HepG2 (cell line): ENCODE data around the gene EPN3. TPM values are rescaled to one million over a fixed set of nuclear protein-coding genes. Genes with fewer than 3 reads are reported as not detected.

ENCODE experiments used
- CREM ChIP-seq, 2 experiments: sonication (generic) in 1 of 2; formaldehyde crosslinking in 1 of 2; IDR thresholded peaks; 2 replicates each; pipeline versions ENCODE4 v1.4.0 to v1.6.1; 2016 to 2020; ENCODE audit warnings: antibody characterized with exemption in 1 of 2, mild to moderate bottlenecking in 1 of 2, missing genetic modification reagents in 1 of 2
- KDM6A ChIP-seq: IDR thresholded peaks from 2 replicates; pipeline ENCODE4 v1.6.1; 2016; ENCODE audit warnings: low read depth
- KLF6 ChIP-seq: IDR thresholded peaks from 2 replicates; pipeline ENCODE4 v1.8.0; 2016; ENCODE audit warnings: missing biosample characterization, missing genetic modification reagents
- RBAK ChIP-seq: sonication (generic); formaldehyde crosslinking; IDR thresholded peaks from 2 replicates; pipeline ENCODE4 v1.5.1; 2020; ENCODE audit warnings: mild to moderate bottlenecking, missing genetic modification reagents
- SALL2 ChIP-seq: sonication (generic); formaldehyde crosslinking; IDR thresholded peaks from 2 replicates; pipeline ENCODE4 v1.8.1; 2023; ENCODE audit warnings: mild to moderate bottlenecking, missing genetic modification reagents, inconsistent platforms
- SOX6 ChIP-seq, 2 experiments: fragments of 450-650 bp in 1 of 2; sonication (generic) in 1 of 2; formaldehyde crosslinking in 1 of 2; IDR thresholded peaks; 2 replicates each; pipeline versions ENCODE4 v1.4.0 to v1.6.1; 2017 to 2020; ENCODE audit warnings: antibody characterized with exemption in 1 of 2, mild to moderate bottlenecking in 1 of 2, missing genetic modification reagents in 1 of 2
- SP4 ChIP-seq: sonication (generic); formaldehyde crosslinking; IDR thresholded peaks from 2 replicates; pipeline ENCODE4 v1.8.1; 2023; ENCODE audit warnings: mild to moderate bottlenecking, missing genetic modification reagents
- ZBTB20 ChIP-seq: sonication (generic); formaldehyde crosslinking; IDR thresholded peaks from 2 replicates; pipeline ENCODE4 v1.8.1; 2023; ENCODE audit warnings: missing genetic modification reagents, low read depth, mild to moderate bottlenecking, borderline replicate concordance
- ZMYM3 ChIP-seq: sonication (generic); formaldehyde crosslinking; IDR thresholded peaks from 2 replicates; pipeline ENCODE4 v1.5.1; 2020; ENCODE audit warnings: mild to moderate bottlenecking, missing genetic modification reagents
- ZNF234 ChIP-seq: sonication (generic); formaldehyde crosslinking; conservative IDR thresholded peaks from 2 replicates; pipeline ENCODE4 v1.5.1; 2020; ENCODE audit warnings: mild to moderate bottlenecking, missing genetic modification reagents
- ZNF235 ChIP-seq: sonication (generic); formaldehyde crosslinking; IDR thresholded peaks from 2 replicates; pipeline ENCODE4 v1.8.1; 2023; ENCODE audit warnings: mild to moderate bottlenecking, missing genetic modification reagents, borderline replicate concordance
- ZNF3 ChIP-seq: IDR thresholded peaks from 2 replicates; pipeline ENCODE4 v1.7.0; 2017; ENCODE audit warnings: inconsistent platforms
- ZNF747 ChIP-seq: sonication (generic); formaldehyde crosslinking; IDR thresholded peaks from 2 replicates; pipeline ENCODE4 v1.8.1; 2023; ENCODE audit warnings: missing genetic modification reagents, mild to moderate bottlenecking, borderline replicate concordance
- ZNF766 ChIP-seq: sonication (generic); formaldehyde crosslinking; IDR thresholded peaks from 2 replicates; pipeline ENCODE4 v1.5.0; 2020; ENCODE audit warnings: missing genetic modification reagents, borderline replicate concordance
- ZNF777 ChIP-seq: sonication (generic); formaldehyde crosslinking; IDR thresholded peaks from 2 replicates; pipeline ENCODE4 v1.4.0; 2020; ENCODE audit warnings: missing genetic modification reagents
- ZNF780A ChIP-seq: sonication (generic); formaldehyde crosslinking; IDR thresholded peaks from 2 replicates; pipeline ENCODE4 v1.8.0; 2022; ENCODE audit warnings: mild to moderate bottlenecking, missing genetic modification reagents, moderate library complexity
- polyA plus RNA-seq, 8 experiments: library from polyadenylated mRNA; depleted of rRNA in 3 of 8; stranded (reverse) in 7 of 8; unstranded in 1 of 8; fragments of >200 nt; fragmentation: Illumina TruSeq in 4 of 8; extraction: Trizol in 4 of 8; gene quantifications; 2 replicates each; pipeline versions ENCODE4 v1.2.1 to v1.2.3, GENCODE V29; 2011 to 2016; ENCODE audit warnings: low read depth in 4 of 8, missing spikeins in 1 of 8, mixed read lengths in 1 of 8; ENCODE audit not compliant: insufficient read depth in 1 of 8
- total RNA-seq, 5 experiments: library from RNA; depleted of rRNA; stranded (reverse); fragments of >200 nt; fragmentation: Illumina TruSeq; extraction: Trizol; gene quantifications; 2 replicates each; pipeline ENCODE4 v1.2.3, GENCODE V29; 2016; ENCODE audit warnings: low read depth in 1 of 5
- TF ChIP-seq, protein P1 (sequence below): sonication (generic); formaldehyde crosslinking; IDR thresholded peaks from 2 replicates; pipeline ENCODE4 v1.8.0; 2022; ENCODE audit warnings: missing genetic modification reagents, mild to moderate bottlenecking, inconsistent platforms, borderline replicate concordance
- TF ChIP-seq, protein P2 (sequence below): sonication (generic); formaldehyde crosslinking; IDR thresholded peaks from 2 replicates; pipeline ENCODE4 v1.4.0; 2020; ENCODE audit warnings: missing genetic modification reagents, borderline replicate concordance
- TF ChIP-seq, protein P3 (sequence below): sonication (generic); formaldehyde crosslinking; IDR thresholded peaks from 2 replicates; pipeline ENCODE4 v1.4.0; 2020; ENCODE audit warnings: missing genetic modification reagents
- TF ChIP-seq, protein P4 (sequence below): sonication (generic); formaldehyde crosslinking; IDR thresholded peaks from 2 replicates; pipeline ENCODE4 v1.4.0; 2020; ENCODE audit warnings: missing genetic modification reagents

Gene EPN3
- total and polyA plus RNA-seq, 2 of the 13 experiments (the other 11 are each of a cell fraction or from before 2014, with no cell fraction given), result 0.11 to 0.95 TPM

DNA sequence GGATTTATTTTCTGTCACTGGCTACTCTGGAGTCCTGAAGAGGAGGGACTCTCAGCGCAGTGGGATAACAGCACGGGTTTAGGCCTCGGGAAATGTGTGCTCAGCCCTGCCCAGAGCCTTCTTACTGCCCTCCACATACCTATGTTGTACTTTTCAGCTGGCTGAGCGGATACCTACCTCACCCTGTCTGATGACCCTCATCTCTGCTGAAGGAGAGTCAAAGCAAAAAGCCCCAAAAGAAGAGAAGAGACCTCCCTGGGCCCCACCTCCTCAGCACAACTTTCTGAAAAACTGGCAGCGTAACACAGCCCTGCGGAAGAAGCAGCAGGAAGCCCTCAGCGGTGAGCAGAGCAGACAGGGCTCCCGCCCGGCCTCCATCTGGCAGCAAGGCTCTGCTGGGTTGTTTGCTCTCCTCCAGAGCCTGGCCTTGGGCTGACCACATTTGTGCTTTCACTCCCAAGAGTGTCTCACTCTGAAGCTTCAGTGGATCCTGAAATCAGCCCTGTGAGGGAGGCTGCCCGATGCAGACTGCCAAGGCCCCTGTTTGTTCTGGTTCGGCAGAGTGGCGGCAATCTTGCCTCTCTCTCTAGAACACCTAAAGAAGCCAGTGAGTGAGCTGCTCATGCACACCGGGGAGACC lies 14.0 kb upstream of the EPN3 start (continued):
- TF ChIP-seq ZNF780A (CRISPR knock-in tag), result no peak
- no peak for TF ChIP-seq SOX6 (IDR thresholded peaks at IDR 0.05)
- no peak for TF ChIP-seq SOX6 (CRISPR knock-in tag; IDR thresholded peaks at IDR 0.05)
- TF ChIP-seq ZNF235 (CRISPR knock-in tag), result no peak
- TF ChIP-seq, protein P1, sequence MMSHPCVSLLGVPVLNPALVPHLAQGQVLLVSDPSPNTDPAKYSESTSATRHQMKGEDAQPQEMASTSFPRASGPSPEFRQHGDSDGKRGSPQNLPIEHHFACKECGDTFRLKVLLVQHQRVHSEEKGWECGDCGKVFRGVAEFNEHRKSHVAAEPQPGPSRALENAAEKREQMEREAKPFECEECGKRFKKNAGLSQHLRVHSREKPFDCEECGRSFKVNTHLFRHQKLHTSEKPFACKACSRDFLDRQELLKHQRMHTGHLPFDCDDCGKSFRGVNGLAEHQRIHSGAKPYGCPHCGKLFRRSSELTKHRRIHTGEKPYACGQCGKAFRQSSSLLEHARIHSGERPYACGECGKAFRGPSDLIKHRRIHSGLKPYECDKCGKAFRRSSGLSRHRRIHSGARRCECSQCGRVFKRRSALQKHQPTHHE (CRISPR knock-in tag), result no peak
- TF ChIP-seq ZBTB20 (CRISPR knock-in tag), result no peak
- no peak for TF ChIP-seq RBAK
- no peak for TF ChIP-seq ZNF747 (CRISPR knock-in tag)
- TF ChIP-seq SP4 (CRISPR knock-in tag), result peak; percentile 19; the same call in 1 of the 2 replicates
- no peak for TF ChIP-seq CREM (IDR thresholded peaks at IDR 0.05)
- TF ChIP-seq CREM (CRISPR knock-in tag; IDR thresholded peaks at IDR 0.05), result no peak
- no peak; the same call in 1 of the 2 replicates for TF ChIP-seq ZNF777 (CRISPR knock-in tag)
- TF ChIP-seq ZNF3, result no peak
- no peak for TF ChIP-seq ZMYM3 (CRISPR knock-in tag)
- TF ChIP-seq, protein P2, sequence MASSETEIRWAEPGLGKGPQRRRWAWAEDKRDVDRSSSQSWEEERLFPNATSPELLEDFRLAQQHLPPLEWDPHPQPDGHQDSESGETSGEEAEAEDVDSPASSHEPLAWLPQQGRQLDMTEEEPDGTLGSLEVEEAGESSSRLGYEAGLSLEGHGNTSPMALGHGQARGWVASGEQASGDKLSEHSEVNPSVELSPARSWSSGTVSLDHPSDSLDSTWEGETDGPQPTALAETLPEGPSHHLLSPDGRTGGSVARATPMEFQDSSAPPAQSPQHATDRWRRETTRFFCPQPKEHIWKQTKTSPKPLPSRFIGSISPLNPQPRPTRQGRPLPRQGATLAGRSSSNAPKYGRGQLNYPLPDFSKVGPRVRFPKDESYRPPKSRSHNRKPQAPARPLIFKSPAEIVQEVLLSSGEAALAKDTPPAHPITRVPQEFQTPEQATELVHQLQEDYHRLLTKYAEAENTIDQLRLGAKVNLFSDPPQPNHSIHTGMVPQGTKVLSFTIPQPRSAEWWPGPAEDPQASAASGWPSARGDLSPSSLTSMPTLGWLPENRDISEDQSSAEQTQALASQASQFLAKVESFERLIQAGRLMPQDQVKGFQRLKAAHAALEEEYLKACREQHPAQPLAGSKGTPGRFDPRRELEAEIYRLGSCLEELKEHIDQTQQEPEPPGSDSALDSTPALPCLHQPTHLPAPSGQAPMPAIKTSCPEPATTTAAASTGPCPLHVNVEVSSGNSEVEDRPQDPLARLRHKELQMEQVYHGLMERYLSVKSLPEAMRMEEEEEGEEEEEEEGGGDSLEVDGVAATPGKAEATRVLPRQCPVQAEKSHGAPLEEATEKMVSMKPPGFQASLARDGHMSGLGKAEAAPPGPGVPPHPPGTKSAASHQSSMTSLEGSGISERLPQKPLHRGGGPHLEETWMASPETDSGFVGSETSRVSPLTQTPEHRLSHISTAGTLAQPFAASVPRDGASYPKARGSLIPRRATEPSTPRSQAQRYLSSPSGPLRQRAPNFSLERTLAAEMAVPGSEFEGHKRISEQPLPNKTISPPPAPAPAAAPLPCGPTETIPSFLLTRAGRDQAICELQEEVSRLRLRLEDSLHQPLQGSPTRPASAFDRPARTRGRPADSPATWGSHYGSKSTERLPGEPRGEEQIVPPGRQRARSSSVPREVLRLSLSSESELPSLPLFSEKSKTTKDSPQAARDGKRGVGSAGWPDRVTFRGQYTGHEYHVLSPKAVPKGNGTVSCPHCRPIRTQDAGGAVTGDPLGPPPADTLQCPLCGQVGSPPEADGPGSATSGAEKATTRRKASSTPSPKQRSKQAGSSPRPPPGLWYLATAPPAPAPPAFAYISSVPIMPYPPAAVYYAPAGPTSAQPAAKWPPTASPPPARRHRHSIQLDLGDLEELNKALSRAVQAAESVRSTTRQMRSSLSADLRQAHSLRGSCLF, result no peak
- TF ChIP-seq ZNF766 (CRISPR knock-in tag), result no peak
- no peak for TF ChIP-seq ZNF234
- peak; percentile 26; the same call in 1 of the 2 replicates for TF ChIP-seq KLF6 (CRISPR knock-in tag)
- 0 out of 2 replicates have a peak, but pooled peaks have one; percentile 15 for TF ChIP-seq SALL2 (CRISPR knock-in tag)
- no peak for TF ChIP-seq KDM6A (CRISPR knock-in tag)
- TF ChIP-seq, protein P3, sequence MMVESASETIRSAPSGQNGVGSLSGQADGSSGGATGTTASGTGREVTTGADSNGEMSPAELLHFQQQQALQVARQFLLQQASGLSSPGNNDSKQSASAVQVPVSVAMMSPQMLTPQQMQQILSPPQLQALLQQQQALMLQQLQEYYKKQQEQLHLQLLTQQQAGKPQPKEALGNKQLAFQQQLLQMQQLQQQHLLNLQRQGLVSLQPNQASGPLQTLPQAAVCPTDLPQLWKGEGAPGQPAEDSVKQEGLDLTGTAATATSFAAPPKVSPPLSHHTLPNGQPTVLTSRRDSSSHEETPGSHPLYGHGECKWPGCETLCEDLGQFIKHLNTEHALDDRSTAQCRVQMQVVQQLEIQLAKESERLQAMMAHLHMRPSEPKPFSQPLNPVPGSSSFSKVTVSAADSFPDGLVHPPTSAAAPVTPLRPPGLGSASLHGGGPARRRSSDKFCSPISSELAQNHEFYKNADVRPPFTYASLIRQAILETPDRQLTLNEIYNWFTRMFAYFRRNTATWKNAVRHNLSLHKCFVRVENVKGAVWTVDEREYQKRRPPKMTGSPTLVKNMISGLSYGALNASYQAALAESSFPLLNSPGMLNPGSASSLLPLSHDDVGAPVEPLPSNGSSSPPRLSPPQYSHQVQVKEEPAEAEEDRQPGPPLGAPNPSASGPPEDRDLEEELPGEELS (CRISPR knock-in tag), result no peak
- TF ChIP-seq, protein P4, sequence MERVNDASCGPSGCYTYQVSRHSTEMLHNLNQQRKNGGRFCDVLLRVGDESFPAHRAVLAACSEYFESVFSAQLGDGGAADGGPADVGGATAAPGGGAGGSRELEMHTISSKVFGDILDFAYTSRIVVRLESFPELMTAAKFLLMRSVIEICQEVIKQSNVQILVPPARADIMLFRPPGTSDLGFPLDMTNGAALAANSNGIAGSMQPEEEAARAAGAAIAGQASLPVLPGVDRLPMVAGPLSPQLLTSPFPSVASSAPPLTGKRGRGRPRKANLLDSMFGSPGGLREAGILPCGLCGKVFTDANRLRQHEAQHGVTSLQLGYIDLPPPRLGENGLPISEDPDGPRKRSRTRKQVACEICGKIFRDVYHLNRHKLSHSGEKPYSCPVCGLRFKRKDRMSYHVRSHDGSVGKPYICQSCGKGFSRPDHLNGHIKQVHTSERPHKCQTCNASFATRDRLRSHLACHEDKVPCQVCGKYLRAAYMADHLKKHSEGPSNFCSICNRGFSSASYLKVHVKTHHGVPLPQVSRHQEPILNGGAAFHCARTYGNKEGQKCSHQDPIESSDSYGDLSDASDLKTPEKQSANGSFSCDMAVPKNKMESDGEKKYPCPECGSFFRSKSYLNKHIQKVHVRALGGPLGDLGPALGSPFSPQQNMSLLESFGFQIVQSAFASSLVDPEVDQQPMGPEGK, result peak; percentile 36; the same call in 1 of the 2 replicates
